Parathyroid adenoma (tissue), 2 donors: ENCODE measurements around the gene PALM2AKAP2.

Experiments
- H2AFZ ChIP-seq: fragments of 300-600 bp; sonication (generic); one replicate; pipeline ENCODE4 v1.7.0; 2017; ENCODE audit warnings: antibody characterized with exemption, mild to moderate bottlenecking
- H3K27ac ChIP-seq: fragments of 300-600 bp; sonication (generic); one replicate; pipeline ENCODE4 v1.7.0; 2017
- H3K27me3 ChIP-seq: fragments of 300-600 bp; sonication (generic); one replicate; pipeline ENCODE4 v1.7.0; 2017; ENCODE audit warnings: low read length; ENCODE audit not compliant: control insufficient read depth, insufficient read depth
- H3K36me3 ChIP-seq: fragments of 300-600 bp; sonication (generic); one replicate; pipeline ENCODE4 v1.7.0; 2017; ENCODE audit warnings: low read length; ENCODE audit not compliant: control insufficient read depth, insufficient read depth
- H3K4me1 ChIP-seq: fragments of 300-600 bp; sonication (generic); one replicate; pipeline ENCODE4 v1.7.0; 2017; ENCODE audit warnings: control low read depth
- H3K4me2 ChIP-seq: fragments of 300-600 bp; sonication (generic); one replicate; pipeline ENCODE4 v1.7.0; 2017; ENCODE audit warnings: low read length
- H3K4me3 ChIP-seq: fragments of 300-600 bp; sonication (generic); one replicate; pipeline ENCODE4 v1.7.0; 2017; ENCODE audit warnings: low read depth, low read length
- H3K79me2 ChIP-seq: fragments of 300-600 bp; sonication (generic); one replicate; pipeline ENCODE4 v1.7.0; 2017; ENCODE audit warnings: control low read depth
- H3K9ac ChIP-seq: fragments of 300-600 bp; sonication (generic); one replicate; pipeline ENCODE4 v1.7.0; 2017; ENCODE audit warnings: mild to moderate bottlenecking
- H3K9me3 ChIP-seq: fragments of 300-600 bp; sonication (generic); one replicate; pipeline ENCODE4 v1.7.0; 2017; ENCODE audit warnings: low read length; ENCODE audit not compliant: control insufficient read depth
- CTCF ChIP-seq: fragments of 300-600 bp; sonication (generic); IDR thresholded peaks from one replicate; pipeline ENCODE4 v1.7.0; 2017; ENCODE audit warnings: antibody characterized with exemption, mild to moderate bottlenecking
- donor health status: primary hyperparathyroidism.

The PALM2AKAP2 gene

DNA sequence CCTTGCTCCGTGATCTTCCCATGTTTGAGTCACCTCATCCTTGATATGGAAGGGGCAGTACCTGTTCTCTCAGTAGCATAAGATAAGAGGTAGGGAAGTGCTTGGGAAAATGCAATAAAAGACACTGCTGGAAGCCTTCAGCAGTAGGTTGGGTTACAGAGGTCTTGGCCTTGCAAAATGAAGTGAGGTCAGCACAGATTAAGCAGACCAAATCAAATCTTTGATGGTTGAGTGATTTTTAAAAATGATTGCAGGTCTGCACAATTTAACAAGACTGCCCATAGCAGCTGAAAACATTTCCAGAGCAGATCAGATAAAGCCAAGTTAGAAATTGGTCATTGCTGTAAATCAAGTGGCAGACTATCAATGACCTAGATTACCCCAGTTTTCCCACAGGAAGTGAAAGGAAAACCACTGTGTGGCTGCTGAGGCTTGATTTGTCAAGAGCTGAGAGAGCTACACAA is 32.9 kb downstream of the PALM2AKAP2 start:
- Histone ChIP-seq H2AFZ (no peak overlapping the region), H3K27me3 (no peaks in the 10 kb centered on the region), H3K79me2 (no peaks in the 10 kb centered on the region), H3K4me3 (no peak overlapping the region), H3K4me1 (no peaks in the 10 kb centered on the region), H3K27ac (no peak overlapping the region), H3K36me3 (no peaks in the 10 kb centered on the region), H3K9me3 (no peaks in the 10 kb centered on the region), H3K4me2 (peak overlapping the region; percentile 39), H3K9ac (no peak overlapping the region)
- no peak for TF ChIP-seq CTCF

DNA sequence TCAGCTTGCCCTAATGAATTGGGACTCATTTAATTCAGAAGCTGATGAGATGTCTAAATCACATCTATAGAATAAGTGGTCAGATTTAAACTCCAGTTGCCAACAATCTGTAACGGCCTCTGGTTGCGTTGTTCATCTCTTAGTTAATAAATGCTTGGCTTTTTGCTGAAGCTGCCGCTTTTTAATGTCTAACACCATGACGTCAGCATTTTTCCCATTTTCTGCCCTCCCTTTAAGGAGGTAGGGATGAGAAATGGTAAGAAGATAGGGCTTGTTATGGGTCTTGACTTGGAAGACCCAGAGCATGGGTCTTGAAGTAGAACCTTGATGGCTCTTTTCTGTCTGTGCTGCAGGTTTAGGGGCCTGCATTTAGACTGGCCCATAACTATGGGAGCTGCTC is 33.3 kb downstream of the PALM2AKAP2 start:
- H3K4me1 ChIP-seq, result no peaks in the 10 kb centered on the region
- H3K4me3 ChIP-seq, result no peak overlapping the region
- H3K27me3 ChIP-seq, result no peaks in the 10 kb centered on the region
- TF ChIP-seq CTCF, result no peak
- no peak overlapping the region for H3K9ac ChIP-seq
- no peaks in the 10 kb centered on the region for H3K79me2 ChIP-seq
- no peak overlapping the region for H3K27ac ChIP-seq
- no peak overlapping the region for H2AFZ ChIP-seq
- no peaks in the 10 kb centered on the region for H3K9me3 ChIP-seq
- no peaks in the 10 kb centered on the region for H3K36me3 ChIP-seq
- H3K4me2 ChIP-seq, result peak overlapping the region; percentile 39

- Histone ChIP-seq H3K4me2 (no peak overlapping the region), H3K4me1 (no peaks in the 10 kb centered on the region), H3K79me2 (no peaks in the 10 kb centered on the region), H3K4me3 (no peak overlapping the region), H3K36me3 (no peaks in the 10 kb centered on the region), H2AFZ (no peak overlapping the region), H3K27me3 (no peaks in the 10 kb centered on the region), H3K9me3 (no peaks in the 10 kb centered on the region), H3K27ac (no peak overlapping the region), H3K9ac (no peak overlapping the region)
- TF ChIP-seq CTCF, result no peak
Observed at GRCh38 chr9:109813829-109814228, 33.8 kb downstream of the PALM2AKAP2 start.

- H3K4me1 ChIP-seq, result no peaks in the 10 kb centered on the region
Observed at GRCh38 chr9:109815366-109815947, 35.5 kb downstream of the PALM2AKAP2 start.

More at GRCh38 chr9:109815366-109815947, 35.5 kb downstream of the PALM2AKAP2 start:
- H2AFZ ChIP-seq, result no peak overlapping the region
- no peak overlapping the region for H3K27ac ChIP-seq
- no peak overlapping the region for H3K4me2 ChIP-seq
- no peak overlapping the region for H3K9ac ChIP-seq
- H3K36me3 ChIP-seq, result no peaks in the 10 kb centered on the region
- H3K9me3 ChIP-seq, result no peaks in the 10 kb centered on the region
- H3K27me3 ChIP-seq, result no peaks in the 10 kb centered on the region
- no peak for TF ChIP-seq CTCF
- H3K4me3 ChIP-seq, result no peak overlapping the region
- H3K79me2 ChIP-seq, result no peaks in the 10 kb centered on the region
